GM23248 (cell line): Measurements from ENCODE around the gene MED12L.

Experiments used
- EZH2 ChIP-seq: fragments of 200-600 bp; sonication (generic); IDR thresholded peaks from 2 replicates; pipeline ENCODE4 v1.6.1; 2018; ENCODE audit warnings: antibody characterized with exemption, mild to moderate bottlenecking; ENCODE audit not compliant: insufficient read depth, poor library complexity, severe bottlenecking
- EZH2phosphoT487 ChIP-seq: fragments of 200-600 bp; sonication (generic); IDR thresholded peaks from 2 replicates; pipeline ENCODE4 v1.6.1; 2018; ENCODE audit warnings: antibody characterized with exemption, moderate library complexity, mild to moderate bottlenecking, low read depth; ENCODE audit not compliant: insufficient read depth

GRCh38 chr3:151037746-151038477 is 47.6 kb upstream of the MED12L start:
- no peak for TF ChIP-seq EZH2phosphoT487
- TF ChIP-seq EZH2 = no peak
